Ascending aorta (tissue), 2 donors: Measurements from ENCODE around the gene GNB5. TPM values are rescaled to one million over a fixed set of nuclear protein-coding genes. Genes with fewer than 3 reads are reported as not detected.

ENCODE experiments used
- DNase-seq, 2 donors: peaks; one replicate each; pipeline ENCODE4 v3.0.0-alpha.2; 2019; ENCODE audit warnings: low spot score in 2 of 2
- H3K27ac ChIP-seq, 2 donors: fragments of 200-600 bp; sonication (generic); one replicate each; pipeline ENCODE4 v1.5.1; 2016 to 2017; ENCODE audit warnings: mild to moderate bottlenecking in 1 of 2
- H3K27me3 ChIP-seq: fragments of 200-600 bp; sonication (generic); one replicate; pipeline ENCODE4 v1.5.1; 2017
- H3K36me3 ChIP-seq, 2 donors: fragments of 200-600 bp; sonication (generic); one replicate each; pipeline ENCODE4 v1.5.1; 2016
- H3K4me1 ChIP-seq, 2 donors: fragments of 200-600 bp; sonication (generic); one replicate each; pipeline ENCODE4 v1.5.1; 2016 to 2017; ENCODE audit warnings: mild to moderate bottlenecking in 1 of 2
- H3K4me3 ChIP-seq, 2 donors: fragments of 200-600 bp; sonication (generic); one replicate each; pipeline ENCODE4 v1.5.1; 2016 to 2017; ENCODE audit warnings: mild to moderate bottlenecking in 1 of 2
- H3K9me3 ChIP-seq, 2 donors: fragments of 200-600 bp; sonication (generic); one replicate each; pipeline ENCODE4 v1.5.1; 2016
- intact Hi-C: fragments of 100-400 bp; cut with DNase I; formaldehyde crosslinking; loops from one replicate; pipeline ENCODE4 v1.15.1; 2023
- total RNA-seq: library from RNA; depleted of rRNA; stranded (reverse); fragments of >200 nt; gene quantifications from one replicate; pipeline ENCODE4 v1.1.0, GENCODE V29; 2016
- TF ChIP-seq, protein P1 (sequence below), 3 experiments: fragments of 200-600 bp in 2 of 3; fragments of 450-650 bp in 1 of 3; sonication (generic) in 2 of 3; IDR thresholded peaks; one replicate each; pipeline ENCODE4 v1.5.1; 2016 to 2019; ENCODE audit warnings: antibody characterized with exemption in 3 of 3, mild to moderate bottlenecking in 1 of 3, moderate library complexity in 1 of 3

The GNB5 gene
- total RNA-seq, 1 donor from 2014 or later, result 8.8 TPM

DNA sequence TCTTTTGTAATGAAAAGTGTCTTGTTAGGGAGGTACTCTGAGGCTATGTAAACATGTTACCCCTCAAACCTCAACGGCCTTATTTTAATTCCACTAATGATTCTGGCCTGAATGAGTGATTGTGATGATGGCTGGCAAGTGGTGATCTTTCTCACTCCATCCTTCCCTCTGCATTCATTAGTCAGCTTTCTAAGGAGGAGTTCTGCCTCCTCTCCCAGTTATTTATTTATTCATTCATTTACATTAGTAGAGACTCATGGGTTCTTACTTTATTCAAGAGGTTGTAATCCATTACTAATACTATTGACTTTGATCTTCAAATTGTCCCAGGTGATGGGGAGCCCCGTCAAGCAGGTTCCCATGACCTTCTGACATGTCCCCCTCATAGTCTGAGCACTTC, 35.3 kb downstream of the GNB5 start:
- Histone ChIP-seq H3K27me3 (no peaks in the 10 kb centered on the region), H3K27ac (no peak overlapping the region), H3K9me3 (no peaks in the 10 kb centered on the region), H3K4me3 (no peak overlapping the region), H3K36me3 (peaks cover 14 to 28% of the 10 kb centered on the region in 2 donors), H3K4me1 (no peaks in the 10 kb centered on the region)
- no peak for DNase-seq
- intact Hi-C loops, result no loop called here
- TF ChIP-seq, protein P1, sequence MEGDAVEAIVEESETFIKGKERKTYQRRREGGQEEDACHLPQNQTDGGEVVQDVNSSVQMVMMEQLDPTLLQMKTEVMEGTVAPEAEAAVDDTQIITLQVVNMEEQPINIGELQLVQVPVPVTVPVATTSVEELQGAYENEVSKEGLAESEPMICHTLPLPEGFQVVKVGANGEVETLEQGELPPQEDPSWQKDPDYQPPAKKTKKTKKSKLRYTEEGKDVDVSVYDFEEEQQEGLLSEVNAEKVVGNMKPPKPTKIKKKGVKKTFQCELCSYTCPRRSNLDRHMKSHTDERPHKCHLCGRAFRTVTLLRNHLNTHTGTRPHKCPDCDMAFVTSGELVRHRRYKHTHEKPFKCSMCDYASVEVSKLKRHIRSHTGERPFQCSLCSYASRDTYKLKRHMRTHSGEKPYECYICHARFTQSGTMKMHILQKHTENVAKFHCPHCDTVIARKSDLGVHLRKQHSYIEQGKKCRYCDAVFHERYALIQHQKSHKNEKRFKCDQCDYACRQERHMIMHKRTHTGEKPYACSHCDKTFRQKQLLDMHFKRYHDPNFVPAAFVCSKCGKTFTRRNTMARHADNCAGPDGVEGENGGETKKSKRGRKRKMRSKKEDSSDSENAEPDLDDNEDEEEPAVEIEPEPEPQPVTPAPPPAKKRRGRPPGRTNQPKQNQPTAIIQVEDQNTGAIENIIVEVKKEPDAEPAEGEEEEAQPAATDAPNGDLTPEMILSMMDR (IDR thresholded peaks at IDR 0.05), result no peak

GRCh38 chr15:52154896-52155865, 36.0 kb downstream of the GNB5 start:
- H3K4me1 ChIP-seq, result no peaks in the 10 kb centered on the region
- intact Hi-C loops, result no loop called here
- H3K36me3 ChIP-seq, result peaks cover 15 to 35% of the 10 kb centered on the region in 2 donors
- TF ChIP-seq, protein P1 (IDR thresholded peaks at IDR 0.05), result no peak
- no peak overlapping the region for H3K27ac ChIP-seq
- no peaks in the 10 kb centered on the region for H3K27me3 ChIP-seq
- no peak overlapping the region for H3K4me3 ChIP-seq
- no peak for DNase-seq
- no peaks in the 10 kb centered on the region for H3K9me3 ChIP-seq

GRCh38 chr15:52153900-52154895, 37.0 kb downstream of the GNB5 start:
- H3K36me3 ChIP-seq, result peaks cover 21 to 39% of the 10 kb centered on the region in 2 donors
- intact Hi-C loops, result no loop called here
- H3K27me3 ChIP-seq, result no peaks in the 10 kb centered on the region
- DNase-seq, result no peak
- TF ChIP-seq, protein P1 (IDR thresholded peaks at IDR 0.05), result no peak
- H3K4me1 ChIP-seq, result no peaks in the 10 kb centered on the region
- no peak overlapping the region for H3K27ac ChIP-seq
- H3K4me3 ChIP-seq, result no peak overlapping the region
- H3K9me3 ChIP-seq, result no peaks in the 10 kb centered on the region

DNA sequence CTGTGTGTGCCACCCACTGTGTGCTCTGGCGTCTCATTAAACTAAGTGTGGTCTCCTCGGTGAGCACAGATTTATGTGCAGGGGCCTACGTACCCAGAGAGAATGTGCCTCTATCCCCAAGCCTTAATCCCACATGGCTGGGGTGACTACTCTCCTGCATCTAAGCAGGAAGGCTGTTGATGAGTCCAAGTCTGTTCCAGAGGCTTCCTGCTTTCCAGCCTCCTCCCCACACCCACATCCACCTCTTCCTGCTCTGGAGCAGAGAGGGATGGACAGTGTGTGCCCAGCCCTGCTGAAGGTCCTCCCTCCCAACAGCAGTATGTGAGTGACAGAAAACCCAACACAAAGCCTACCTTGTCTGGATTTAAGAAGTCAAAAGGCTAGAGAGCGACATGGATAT, 39.8 kb downstream of the GNB5 start:
- Histone ChIP-seq H3K4me3 (no peak overlapping the region), H3K27ac (no peak overlapping the region), H3K4me1 (no peaks in the 10 kb centered on the region), H3K9me3 (no peaks in the 10 kb centered on the region), H3K36me3 (peaks cover 21 to 56% of the 10 kb centered on the region in 2 donors), H3K27me3 (no peaks in the 10 kb centered on the region)
- DNase-seq, result no peak
- intact Hi-C loops, result no loop called here
- TF ChIP-seq, protein P1 (IDR thresholded peaks at IDR 0.05), result no peak

DNA sequence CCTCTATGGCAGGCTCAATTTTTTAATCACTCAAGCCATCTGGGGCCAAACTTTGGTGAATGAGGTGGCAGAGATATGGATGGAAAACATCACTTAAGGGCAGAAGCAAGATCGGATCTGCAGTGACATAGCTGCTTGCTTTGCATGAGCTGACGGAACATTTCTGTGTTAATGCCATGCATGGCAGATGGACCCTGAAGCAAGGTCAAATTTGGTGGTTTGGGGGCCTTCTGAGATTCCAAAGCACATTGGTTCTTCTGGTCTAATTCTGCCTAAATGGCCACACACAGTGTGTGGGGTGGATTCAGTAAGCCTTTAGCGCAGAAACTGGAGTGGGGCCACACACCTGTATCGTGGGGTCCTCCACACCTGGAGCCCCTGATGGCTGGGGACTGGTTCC, 40.3 kb downstream of the GNB5 start:
- intact Hi-C loops, result no loop called here
- TF ChIP-seq, protein P1 (IDR thresholded peaks at IDR 0.05), result no peak
- no peak overlapping the region for H3K27ac ChIP-seq
- no peak for DNase-seq
- H3K36me3 ChIP-seq, result peaks cover 21 to 58% of the 10 kb centered on the region in 2 donors
- no peaks in the 10 kb centered on the region for H3K27me3 ChIP-seq
- no peaks in the 10 kb centered on the region for H3K9me3 ChIP-seq
- H3K4me3 ChIP-seq, result no peak overlapping the region
- H3K4me1 ChIP-seq, result no peaks in the 10 kb centered on the region
